Ishikawa (cell line): ENCODE results near the gene ELP4.

Experiments
- CEBPB ChIP-seq: IDR thresholded peaks from 2 replicates; pipeline ENCODE4 v1.6.1; 2012
- CREB1 ChIP-seq: IDR thresholded peaks from 2 replicates; pipeline ENCODE4 v1.6.1; 2012; ENCODE audit warnings: low read depth
- EGR1 ChIP-seq: IDR thresholded peaks from 2 replicates; pipeline ENCODE4 v1.6.1; 2012
- EP300 ChIP-seq: IDR thresholded peaks from 2 replicates; pipeline ENCODE4 v1.6.1; 2012; ENCODE audit warnings: borderline replicate concordance
- FOXM1 ChIP-seq: IDR thresholded peaks from 2 replicates; pipeline ENCODE4 v1.6.1; 2012; ENCODE audit warnings: low read depth, borderline replicate concordance
- MAX ChIP-seq: IDR thresholded peaks from 2 replicates; pipeline ENCODE4 v1.6.1; 2012
- NFIC ChIP-seq: IDR thresholded peaks from 2 replicates; pipeline ENCODE4 v1.6.1; 2012
- RAD21 ChIP-seq: IDR thresholded peaks from 2 replicates; pipeline ENCODE4 v1.6.1; 2012; ENCODE audit warnings: low read depth
- REST ChIP-seq: IDR thresholded peaks from 2 replicates; pipeline ENCODE4 v1.6.1; 2012; ENCODE audit warnings: low read depth, mild to moderate bottlenecking
- TAF1 ChIP-seq: IDR thresholded peaks from 2 replicates; pipeline ENCODE4 v1.6.1; 2012; ENCODE audit warnings: low read depth, mild to moderate bottlenecking
- TCF12 ChIP-seq: IDR thresholded peaks from 2 replicates; pipeline ENCODE4 v1.6.1; 2012; ENCODE audit warnings: low read depth
- TEAD4 ChIP-seq: IDR thresholded peaks from 2 replicates; pipeline ENCODE4 v1.6.1; 2012
- USF1 ChIP-seq: IDR thresholded peaks from 2 replicates; pipeline ENCODE4 v1.6.1; 2012
- YY1 ChIP-seq: IDR thresholded peaks from 2 replicates; pipeline ENCODE4 v1.6.1; 2012; ENCODE audit warnings: low read depth
- ZBTB7A ChIP-seq: IDR thresholded peaks from 2 replicates; pipeline ENCODE4 v1.6.1; 2012; ENCODE audit warnings: low read depth

Gene ELP4

GRCh38 chr11:31711137-31711536 is 201.6 kb downstream of the ELP4 start:
- TF ChIP-seq ZBTB7A = no peak
- TF ChIP-seq USF1 = no peak
- no peak for TF ChIP-seq EGR1
- TF ChIP-seq CEBPB = no peak

GRCh38 chr11:31712851-31713250 is 203.3 kb downstream of the ELP4 start:
- no peak for TF ChIP-seq RAD21
- no peak for TF ChIP-seq REST
- TF ChIP-seq CREB1 = no peak
- TF ChIP-seq EGR1 = no peak
- no peak for TF ChIP-seq ZBTB7A

- no peak for TF ChIP-seq USF1
- TF ChIP-seq ZBTB7A = no peak
- no peak for TF ChIP-seq CREB1
- no peak for TF ChIP-seq TEAD4
- no peak for TF ChIP-seq NFIC
- no peak for TF ChIP-seq FOXM1
- no peak for TF ChIP-seq CEBPB
- TF ChIP-seq MAX = no peak
- no peak for TF ChIP-seq TAF1
- no peak for TF ChIP-seq EGR1
- TF ChIP-seq TCF12 = no peak
- TF ChIP-seq EP300 = no peak
- TF ChIP-seq YY1 = no peak
- no peak for TF ChIP-seq REST
These were observed 205.3 kb downstream of the ELP4 start for GRCh38 chr11:31714840-31715239.

GRCh38 chr11:31720225-31720624 is 210.7 kb downstream of the ELP4 start:
- TF ChIP-seq RAD21 = peak; percentile 9; the same call in 1 of the 2 replicates
- TF ChIP-seq EP300 = peak; percentile 69; the same call in 1 of the 2 replicates
- no peak for TF ChIP-seq ZBTB7A
- TF ChIP-seq NFIC = peak; percentile 97
- TF ChIP-seq REST = no peak
- TF ChIP-seq TAF1 = no peak
- no peak for TF ChIP-seq CREB1
- no peak for TF ChIP-seq EGR1
- no peak for TF ChIP-seq YY1
- TF ChIP-seq CEBPB = no peak
- no peak for TF ChIP-seq FOXM1
- peak; percentile 56; the same call in 1 of the 2 replicates for TF ChIP-seq TCF12
- TF ChIP-seq USF1 = no peak
- TF ChIP-seq MAX = no peak
- peak; percentile 79 for TF ChIP-seq TEAD4

- TF ChIP-seq RAD21 (no peak), TAF1 (no peak), CREB1 (no peak), EP300 (no peak), REST (no peak), TCF12 (no peak), CEBPB (peak; percentile 58)
These were observed 211.3 kb downstream of the ELP4 start for GRCh38 chr11:31720671-31721365.
